Loucy (cell line): ENCODE results near the gene SLC9A3.

Experiments used
- H2AFZ ChIP-seq: fragments of 200-600 bp; sonication (generic); 2 replicates; pipeline ENCODE4 v1.6.0; 2016; ENCODE audit warnings: antibody characterized with exemption, mild to moderate bottlenecking, low read length, moderate library complexity
- H3F3A ChIP-seq: fragments of 200-600 bp; 2 replicates; pipeline ENCODE4 v1.6.0; 2016; ENCODE audit warnings: antibody characterized with exemption, low read depth, mild to moderate bottlenecking
- H3K27me3 ChIP-seq: fragments of 200-600 bp; sonication (generic); 2 replicates; pipeline ENCODE4 v1.6.1; 2014; ENCODE audit warnings: low read length, mild to moderate bottlenecking; ENCODE audit not compliant: insufficient read depth, poor library complexity, severe bottlenecking
- H3K36me3 ChIP-seq: fragments of 200-600 bp; sonication (generic); 2 replicates; pipeline ENCODE4 v1.6.1; 2016; ENCODE audit warnings: low read length; ENCODE audit not compliant: insufficient read depth
- H3K4me1 ChIP-seq: fragments of 200-600 bp; sonication (generic); 2 replicates; pipeline ENCODE4 v1.5.1; 2014; ENCODE audit warnings: low read length, mild to moderate bottlenecking; ENCODE audit not compliant: insufficient read depth, poor library complexity, severe bottlenecking
- H3K4me2 ChIP-seq: fragments of 200-600 bp; sonication (generic); 2 replicates; pipeline ENCODE4 v1.6.0; 2014; ENCODE audit warnings: antibody characterized with exemption, low read length, low read depth, mild to moderate bottlenecking; ENCODE audit not compliant: poor library complexity, severe bottlenecking
- H3K4me3 ChIP-seq: fragments of 200-600 bp; sonication (generic); 2 replicates; pipeline ENCODE4 v1.5.1; 2014; ENCODE audit warnings: low read length, mild to moderate bottlenecking, mixed read lengths; ENCODE audit not compliant: poor library complexity, severe bottlenecking
- H3K79me2 ChIP-seq: fragments of 200-600 bp; sonication (generic); 2 replicates; pipeline ENCODE4 v1.6.1; 2014; ENCODE audit warnings: low read length; ENCODE audit not compliant: insufficient read depth
- H3K9ac ChIP-seq: fragments of 200-600 bp; sonication (generic); 2 replicates; pipeline ENCODE4 v1.6.0; 2014; ENCODE audit warnings: mild to moderate bottlenecking, low read depth, low read length, moderate library complexity; ENCODE audit not compliant: poor library complexity, severe bottlenecking
- H3K9me2 ChIP-seq: fragments of 200-600 bp; sonication (generic); replicated peaks from 2 replicates; pipeline ENCODE4 v1.6.1; 2016; ENCODE audit warnings: low read depth, low read length, mixed read lengths
- H3K9me3 ChIP-seq: fragments of 200-600 bp; sonication (generic); 2 replicates; pipeline ENCODE4 v1.6.1; 2014; ENCODE audit warnings: mild to moderate bottlenecking, antibody characterized with exemption, low read length, low read depth; ENCODE audit not compliant: insufficient read depth
- H4K20me1 ChIP-seq: fragments of 200-600 bp; sonication (generic); 2 replicates; pipeline ENCODE4 v1.6.0; 2014; ENCODE audit warnings: antibody characterized with exemption, low read length, mild to moderate bottlenecking; ENCODE audit not compliant: insufficient read depth, poor library complexity, severe bottlenecking
- EZH2phosphoT487 ChIP-seq: fragments of 200-600 bp; IDR thresholded peaks from 2 replicates; pipeline ENCODE4 v1.6.1; 2018; ENCODE audit warnings: antibody characterized with exemption, mild to moderate bottlenecking, moderate library complexity, borderline replicate concordance
- TF ChIP-seq, protein P1 (sequence below): fragments of 200-600 bp; sonication (generic); conservative IDR thresholded peaks from 2 replicates; pipeline ENCODE4 v1.5.1; 2014; ENCODE audit warnings: mild to moderate bottlenecking, antibody characterized with exemption, low read length

The SLC9A3 gene

DNA sequence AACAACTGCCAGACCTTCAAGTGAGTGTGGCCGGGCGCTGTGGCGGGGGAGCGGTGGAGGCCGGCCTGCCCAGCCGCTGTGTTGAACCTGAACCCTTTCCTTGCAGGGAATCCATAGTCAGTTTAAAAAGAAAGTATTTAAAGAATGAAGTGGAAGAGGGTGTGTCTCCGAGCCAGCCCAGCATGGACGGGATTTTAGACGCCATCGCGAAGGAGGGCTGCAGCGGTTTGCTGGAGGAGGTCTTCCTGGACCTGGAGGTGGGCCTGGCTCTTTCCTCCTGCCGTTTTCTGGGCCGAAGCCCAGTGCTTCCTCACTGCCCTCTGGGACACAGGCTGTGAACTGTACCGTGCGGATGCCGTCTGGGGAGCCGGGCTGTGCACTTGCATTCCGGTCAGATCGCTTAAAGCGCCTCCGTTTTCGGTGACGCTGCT is 62.2 kb downstream of the SLC9A3 start:
- H3K9ac ChIP-seq: no peak overlapping the region
- H3K27me3 ChIP-seq: no peaks in the 10 kb centered on the region
- H3K4me3 ChIP-seq: no peak overlapping the region
- no peak overlapping the region for H2AFZ ChIP-seq
- TF ChIP-seq EZH2phosphoT487: no peak
- TF ChIP-seq, protein P1, sequence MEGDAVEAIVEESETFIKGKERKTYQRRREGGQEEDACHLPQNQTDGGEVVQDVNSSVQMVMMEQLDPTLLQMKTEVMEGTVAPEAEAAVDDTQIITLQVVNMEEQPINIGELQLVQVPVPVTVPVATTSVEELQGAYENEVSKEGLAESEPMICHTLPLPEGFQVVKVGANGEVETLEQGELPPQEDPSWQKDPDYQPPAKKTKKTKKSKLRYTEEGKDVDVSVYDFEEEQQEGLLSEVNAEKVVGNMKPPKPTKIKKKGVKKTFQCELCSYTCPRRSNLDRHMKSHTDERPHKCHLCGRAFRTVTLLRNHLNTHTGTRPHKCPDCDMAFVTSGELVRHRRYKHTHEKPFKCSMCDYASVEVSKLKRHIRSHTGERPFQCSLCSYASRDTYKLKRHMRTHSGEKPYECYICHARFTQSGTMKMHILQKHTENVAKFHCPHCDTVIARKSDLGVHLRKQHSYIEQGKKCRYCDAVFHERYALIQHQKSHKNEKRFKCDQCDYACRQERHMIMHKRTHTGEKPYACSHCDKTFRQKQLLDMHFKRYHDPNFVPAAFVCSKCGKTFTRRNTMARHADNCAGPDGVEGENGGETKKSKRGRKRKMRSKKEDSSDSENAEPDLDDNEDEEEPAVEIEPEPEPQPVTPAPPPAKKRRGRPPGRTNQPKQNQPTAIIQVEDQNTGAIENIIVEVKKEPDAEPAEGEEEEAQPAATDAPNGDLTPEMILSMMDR: no peak
- H3K79me2 ChIP-seq: no peaks in the 10 kb centered on the region; the same call in 1 of the 2 replicates
- H3K4me2 ChIP-seq: no peak overlapping the region
- H3K9me2 ChIP-seq: no peaks in the 10 kb centered on the region
- H3F3A ChIP-seq: no peaks in the 10 kb centered on the region
- no peaks in the 10 kb centered on the region for H4K20me1 ChIP-seq
- no peaks in the 10 kb centered on the region for H3K9me3 ChIP-seq
- H3K4me1 ChIP-seq: no peaks in the 10 kb centered on the region
- peaks cover 70% of the 10 kb centered on the region; the same call in 1 of the 2 replicates for H3K36me3 ChIP-seq

DNA sequence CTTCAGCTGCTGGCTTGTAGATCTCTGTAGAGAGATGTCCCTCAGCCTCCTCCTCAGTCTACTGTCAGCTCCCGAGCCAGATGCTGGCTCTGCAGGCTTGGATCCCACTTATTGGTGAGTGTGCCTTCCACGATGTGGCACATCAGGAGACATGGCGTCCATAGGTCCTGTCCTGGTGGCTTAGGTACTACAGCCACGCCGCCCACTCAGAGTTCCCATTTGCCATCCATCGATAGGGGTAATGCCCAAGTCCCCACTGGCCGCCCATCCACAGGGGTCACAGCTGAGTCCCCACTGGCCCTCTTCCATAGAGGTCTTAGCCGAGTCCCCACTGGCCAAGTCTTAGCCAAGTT is 64.0 kb downstream of the SLC9A3 start:
- H2AFZ ChIP-seq: no peak overlapping the region
- no peak overlapping the region for H3K4me3 ChIP-seq
- no peak overlapping the region for H3K4me2 ChIP-seq
- no peak for TF ChIP-seq EZH2phosphoT487
- TF ChIP-seq, protein P1: no peak
- peaks cover 59% of the 10 kb centered on the region; the same call in 1 of the 2 replicates for H3K36me3 ChIP-seq
- peaks cover under 1% of the 10 kb centered on the region for H4K20me1 ChIP-seq
- peaks cover 14% of the 10 kb centered on the region; the same call in 1 of the 2 replicates for H3K79me2 ChIP-seq
- no peak overlapping the region for H3K9ac ChIP-seq
- H3F3A ChIP-seq: no peaks in the 10 kb centered on the region
- no peaks in the 10 kb centered on the region for H3K9me3 ChIP-seq
- H3K4me1 ChIP-seq: peaks cover 1% of the 10 kb centered on the region
- H3K9me2 ChIP-seq: no peaks in the 10 kb centered on the region
- H3K27me3 ChIP-seq: no peaks in the 10 kb centered on the region

DNA sequence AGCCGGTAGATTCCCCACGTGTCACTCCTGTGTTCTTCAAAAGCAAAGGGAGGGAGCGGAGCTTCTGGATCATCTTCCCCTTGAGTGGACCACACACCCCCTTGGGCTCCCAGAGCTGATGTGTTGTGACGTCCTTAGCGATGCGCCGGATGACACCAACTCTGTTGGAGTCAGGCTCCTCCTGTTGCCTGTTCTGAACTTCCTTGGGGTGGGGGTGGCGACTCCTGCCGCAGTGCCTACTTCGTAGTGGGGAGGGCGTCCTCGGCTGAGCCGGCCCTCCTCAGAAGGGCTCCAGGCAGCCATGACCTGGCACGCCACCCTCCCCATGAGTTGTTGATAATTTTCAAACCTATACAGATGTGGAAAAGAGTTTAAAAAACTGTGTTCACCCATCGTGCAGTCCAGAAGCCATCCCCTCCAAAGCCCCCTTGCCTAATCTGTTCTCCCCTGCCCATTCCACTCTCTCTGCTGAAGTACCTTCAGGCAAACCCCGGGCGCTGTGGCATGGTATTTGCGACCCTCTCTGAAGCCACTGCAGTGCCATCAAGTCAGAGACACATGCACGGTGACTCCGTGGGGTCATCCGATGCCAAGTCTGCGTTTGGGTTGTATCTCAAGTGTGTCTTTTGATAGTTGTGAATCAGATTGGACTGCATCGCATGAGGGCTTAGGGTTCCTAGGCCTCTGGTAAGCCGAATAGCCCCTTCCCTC is 64.5 kb downstream of the SLC9A3 start:
- Histone ChIP-seq H3K36me3 (peaks cover 58% of the 10 kb centered on the region; the same call in 1 of the 2 replicates), H3K4me2 (no peak overlapping the region)

More for the DNA sequence above, 64.5 kb downstream of the SLC9A3 start:
- Histone ChIP-seq H3K4me1 (peaks cover 6% of the 10 kb centered on the region), H2AFZ (no peak overlapping the region), H3F3A (no peaks in the 10 kb centered on the region), H3K79me2 (peaks cover 19% of the 10 kb centered on the region; the same call in 1 of the 2 replicates), H3K9ac (no peak overlapping the region), H4K20me1 (peaks cover 6% of the 10 kb centered on the region), H3K4me3 (no peak overlapping the region), H3K9me3 (no peaks in the 10 kb centered on the region), H3K27me3 (no peaks in the 10 kb centered on the region), H3K9me2 (no peaks in the 10 kb centered on the region)
- TF ChIP-seq, protein P1: no peak
- TF ChIP-seq EZH2phosphoT487: no peak
